ENCODE results near the gene KIF11. TPM values are rescaled to one million over a fixed set of nuclear protein-coding genes. Genes with fewer than 3 reads are reported as not detected.

Gene KIF11
- total and polyA plus RNA-seq, 2 experiments from 2014 or later = 26.1 to 56.7 TPM

DNA sequence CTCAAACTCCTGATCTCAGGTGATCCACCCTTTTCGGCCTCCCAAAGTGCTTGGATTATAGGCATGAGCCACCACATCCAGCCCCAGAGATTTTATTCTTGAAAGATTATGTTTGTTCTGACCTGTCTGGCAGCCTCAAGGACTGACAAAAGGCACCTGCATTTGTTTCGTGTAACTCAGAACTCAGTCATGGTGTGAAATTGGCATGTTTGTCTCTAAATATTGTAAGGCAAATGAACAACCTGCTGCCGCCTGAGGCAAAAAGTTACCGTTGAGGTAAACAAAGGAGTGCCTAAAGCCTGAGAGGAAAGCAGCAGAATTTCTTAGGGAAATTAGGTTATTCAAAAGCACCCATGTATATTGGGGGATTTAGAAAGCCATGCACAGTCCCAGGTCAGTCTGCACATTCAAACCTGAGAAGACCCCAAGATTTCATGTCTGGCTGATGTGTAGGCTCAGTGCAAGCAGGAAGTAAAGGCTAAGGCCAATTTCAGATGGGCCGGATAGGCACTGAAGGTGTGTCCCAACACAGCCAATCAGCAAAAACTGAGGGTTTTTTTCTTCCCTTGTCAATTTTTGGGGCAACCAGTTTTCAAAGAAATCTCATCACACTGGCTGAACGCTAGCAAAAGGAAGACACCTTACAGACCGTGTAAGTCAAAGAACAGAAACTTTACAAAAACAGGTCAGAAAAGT is 63.5 kb downstream of the KIF11 start (continued):
- TF ChIP-seq, protein P1, sequence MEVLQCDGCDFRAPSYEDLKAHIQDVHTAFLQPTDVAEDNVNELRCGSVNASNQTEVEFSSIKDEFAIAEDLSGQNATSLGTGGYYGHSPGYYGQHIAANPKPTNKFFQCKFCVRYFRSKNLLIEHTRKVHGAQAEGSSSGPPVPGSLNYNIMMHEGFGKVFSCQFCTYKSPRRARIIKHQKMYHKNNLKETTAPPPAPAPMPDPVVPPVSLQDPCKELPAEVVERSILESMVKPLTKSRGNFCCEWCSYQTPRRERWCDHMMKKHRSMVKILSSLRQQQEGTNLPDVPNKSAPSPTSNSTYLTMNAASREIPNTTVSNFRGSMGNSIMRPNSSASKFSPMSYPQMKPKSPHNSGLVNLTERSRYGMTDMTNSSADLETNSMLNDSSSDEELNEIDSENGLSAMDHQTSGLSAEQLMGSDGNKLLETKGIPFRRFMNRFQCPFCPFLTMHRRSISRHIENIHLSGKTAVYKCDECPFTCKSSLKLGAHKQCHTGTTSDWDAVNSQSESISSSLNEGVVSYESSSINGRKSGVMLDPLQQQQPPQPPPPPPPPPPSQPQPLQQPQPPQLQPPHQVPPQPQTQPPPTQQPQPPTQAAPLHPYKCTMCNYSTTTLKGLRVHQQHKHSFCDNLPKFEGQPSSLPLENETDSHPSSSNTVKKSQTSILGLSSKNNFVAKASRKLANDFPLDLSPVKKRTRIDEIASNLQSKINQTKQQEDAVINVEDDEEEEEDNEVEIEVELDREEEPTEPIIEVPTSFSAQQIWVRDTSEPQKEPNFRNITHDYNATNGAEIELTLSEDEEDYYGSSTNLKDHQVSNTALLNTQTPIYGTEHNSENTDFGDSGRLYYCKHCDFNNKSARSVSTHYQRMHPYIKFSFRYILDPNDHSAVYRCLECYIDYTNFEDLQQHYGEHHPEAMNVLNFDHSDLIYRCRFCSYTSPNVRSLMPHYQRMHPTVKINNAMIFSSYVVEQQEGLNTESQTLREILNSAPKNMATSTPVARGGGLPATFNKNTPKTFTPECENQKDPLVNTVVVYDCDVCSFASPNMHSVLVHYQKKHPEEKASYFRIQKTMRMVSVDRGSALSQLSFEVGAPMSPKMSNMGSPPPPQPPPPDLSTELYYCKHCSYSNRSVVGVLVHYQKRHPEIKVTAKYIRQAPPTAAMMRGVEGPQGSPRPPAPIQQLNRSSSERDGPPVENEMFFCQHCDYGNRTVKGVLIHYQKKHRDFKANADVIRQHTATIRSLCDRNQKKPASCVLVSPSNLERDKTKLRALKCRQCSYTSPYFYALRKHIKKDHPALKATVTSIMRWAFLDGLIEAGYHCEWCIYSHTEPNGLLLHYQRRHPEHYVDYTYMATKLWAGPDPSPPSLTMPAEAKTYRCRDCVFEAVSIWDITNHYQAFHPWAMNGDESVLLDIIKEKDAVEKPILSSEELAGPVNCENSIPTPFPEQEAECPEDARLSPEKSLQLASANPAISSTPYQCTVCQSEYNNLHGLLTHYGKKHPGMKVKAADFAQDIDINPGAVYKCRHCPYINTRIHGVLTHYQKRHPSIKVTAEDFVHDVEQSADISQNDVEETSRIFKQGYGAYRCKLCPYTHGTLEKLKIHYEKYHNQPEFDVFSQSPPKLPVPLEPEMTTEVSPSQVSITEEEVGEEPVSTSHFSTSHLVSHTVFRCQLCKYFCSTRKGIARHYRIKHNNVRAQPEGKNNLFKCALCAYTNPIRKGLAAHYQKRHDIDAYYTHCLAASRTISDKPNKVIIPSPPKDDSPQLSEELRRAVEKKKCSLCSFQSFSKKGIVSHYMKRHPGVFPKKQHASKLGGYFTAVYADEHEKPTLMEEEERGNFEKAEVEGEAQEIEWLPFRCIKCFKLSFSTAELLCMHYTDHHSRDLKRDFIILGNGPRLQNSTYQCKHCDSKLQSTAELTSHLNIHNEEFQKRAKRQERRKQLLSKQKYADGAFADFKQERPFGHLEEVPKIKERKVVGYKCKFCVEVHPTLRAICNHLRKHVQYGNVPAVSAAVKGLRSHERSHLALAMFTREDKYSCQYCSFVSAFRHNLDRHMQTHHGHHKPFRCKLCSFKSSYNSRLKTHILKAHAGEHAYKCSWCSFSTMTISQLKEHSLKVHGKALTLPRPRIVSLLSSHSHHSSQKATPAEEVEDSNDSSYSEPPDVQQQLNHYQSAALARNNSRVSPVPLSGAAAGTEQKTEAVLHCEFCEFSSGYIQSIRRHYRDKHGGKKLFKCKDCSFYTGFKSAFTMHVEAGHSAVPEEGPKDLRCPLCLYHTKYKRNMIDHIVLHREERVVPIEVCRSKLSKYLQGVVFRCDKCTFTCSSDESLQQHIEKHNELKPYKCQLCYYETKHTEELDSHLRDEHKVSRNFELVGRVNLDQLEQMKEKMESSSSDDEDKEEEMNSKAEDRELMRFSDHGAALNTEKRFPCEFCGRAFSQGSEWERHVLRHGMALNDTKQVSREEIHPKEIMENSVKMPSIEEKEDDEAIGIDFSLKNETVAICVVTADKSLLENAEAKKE (CRISPR knock-in tag; IDR thresholded peaks at IDR 0.05) = no peak
- TF ChIP-seq, protein P2, sequence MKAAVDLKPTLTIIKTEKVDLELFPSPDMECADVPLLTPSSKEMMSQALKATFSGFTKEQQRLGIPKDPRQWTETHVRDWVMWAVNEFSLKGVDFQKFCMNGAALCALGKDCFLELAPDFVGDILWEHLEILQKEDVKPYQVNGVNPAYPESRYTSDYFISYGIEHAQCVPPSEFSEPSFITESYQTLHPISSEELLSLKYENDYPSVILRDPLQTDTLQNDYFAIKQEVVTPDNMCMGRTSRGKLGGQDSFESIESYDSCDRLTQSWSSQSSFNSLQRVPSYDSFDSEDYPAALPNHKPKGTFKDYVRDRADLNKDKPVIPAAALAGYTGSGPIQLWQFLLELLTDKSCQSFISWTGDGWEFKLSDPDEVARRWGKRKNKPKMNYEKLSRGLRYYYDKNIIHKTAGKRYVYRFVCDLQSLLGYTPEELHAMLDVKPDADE (IDR thresholded peaks at IDR 0.05) = no peak
- no peak for TF ChIP-seq NANOG (IDR thresholded peaks at IDR 0.05; ENCODE audit: borderline replicate concordance)

DNA sequence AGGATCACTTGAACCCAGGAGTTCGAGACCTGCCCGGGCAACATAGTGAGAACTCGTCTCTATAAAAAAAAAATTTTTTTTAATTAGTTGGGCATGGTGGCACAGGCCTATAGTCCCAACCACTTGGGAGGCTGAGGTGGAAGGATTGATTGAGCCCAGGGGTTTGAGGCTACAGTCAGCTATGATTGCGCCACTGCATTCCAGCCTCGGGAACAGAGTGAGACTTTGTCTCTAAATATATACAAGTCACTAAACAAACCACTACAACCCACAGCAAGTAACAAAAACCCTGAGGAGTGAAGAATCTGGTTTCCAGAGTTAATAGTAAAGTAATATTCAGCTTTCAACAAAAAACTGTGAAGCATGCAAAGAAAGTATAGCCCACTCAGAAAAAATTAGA is 64.1 kb downstream of the KIF11 start:
- Histone ChIP-seq H3K36me3 (ENCODE audit: insufficient read depth) (peaks cover 14% of the 10 kb centered on the region), H3K27me3 (ENCODE audit: insufficient read depth) (no peaks in the 10 kb centered on the region), H3K79me2 (replicated peaks; ENCODE audit: insufficient read depth) (no peaks in the 10 kb centered on the region), H3K4me2 (no peak overlapping the region), H2AFZ (no peak overlapping the region), H3K9me2 (ENCODE audit: insufficient read depth) (0 out of 2 replicates have a peak, but pooled peaks cover 2% of the 10 kb centered on the region), H3K27ac (ENCODE audit: low read depth) (no peak overlapping the region), H3K4me1 (ENCODE audit: insufficient read depth) (no peaks in the 10 kb centered on the region), H4K20me1 (replicated peaks; ENCODE audit: insufficient read depth) (peaks cover 3% of the 10 kb centered on the region; the same call in 1 of the 2 replicates), H3F3A (replicated peaks; ENCODE audit: low read depth) (no peaks in the 10 kb centered on the region), H3K4me3 (no peak overlapping the region)
- no peak; the same call in 2 of the 3 replicates for ATAC-seq
- TF ChIP-seq CREB1 (CRISPR knock-in tag; IDR thresholded peaks at IDR 0.05; ENCODE audit: low read depth) (no peak), NANOG (IDR thresholded peaks at IDR 0.05; ENCODE audit: borderline replicate concordance) (no peak)
- TF ChIP-seq, protein P3, sequence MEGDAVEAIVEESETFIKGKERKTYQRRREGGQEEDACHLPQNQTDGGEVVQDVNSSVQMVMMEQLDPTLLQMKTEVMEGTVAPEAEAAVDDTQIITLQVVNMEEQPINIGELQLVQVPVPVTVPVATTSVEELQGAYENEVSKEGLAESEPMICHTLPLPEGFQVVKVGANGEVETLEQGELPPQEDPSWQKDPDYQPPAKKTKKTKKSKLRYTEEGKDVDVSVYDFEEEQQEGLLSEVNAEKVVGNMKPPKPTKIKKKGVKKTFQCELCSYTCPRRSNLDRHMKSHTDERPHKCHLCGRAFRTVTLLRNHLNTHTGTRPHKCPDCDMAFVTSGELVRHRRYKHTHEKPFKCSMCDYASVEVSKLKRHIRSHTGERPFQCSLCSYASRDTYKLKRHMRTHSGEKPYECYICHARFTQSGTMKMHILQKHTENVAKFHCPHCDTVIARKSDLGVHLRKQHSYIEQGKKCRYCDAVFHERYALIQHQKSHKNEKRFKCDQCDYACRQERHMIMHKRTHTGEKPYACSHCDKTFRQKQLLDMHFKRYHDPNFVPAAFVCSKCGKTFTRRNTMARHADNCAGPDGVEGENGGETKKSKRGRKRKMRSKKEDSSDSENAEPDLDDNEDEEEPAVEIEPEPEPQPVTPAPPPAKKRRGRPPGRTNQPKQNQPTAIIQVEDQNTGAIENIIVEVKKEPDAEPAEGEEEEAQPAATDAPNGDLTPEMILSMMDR (conservative IDR thresholded peaks at IDR 0.05; ENCODE audit: low read depth in 2 of 2) = no peak
- peaks cover 1% of the 10 kb centered on the region; the same call in 2 of the 3 replicates for H3K9me3 Mint-ChIP-seq
- peaks cover 29% of the 10 kb centered on the region for H3K36me3 Mint-ChIP-seq (ENCODE audit: low read depth)
- no peaks in the 10 kb centered on the region for H3K27me3 Mint-ChIP-seq (ENCODE audit: insufficient read depth, low read depth, poor library complexity)
- H3K4me3 Mint-ChIP-seq = no peak overlapping the region
- no peak for DNase-seq (ENCODE audit: low spot score)
- H3K27ac Mint-ChIP-seq = no peak overlapping the region
- H3K4me1 Mint-ChIP-seq = no peaks in the 10 kb centered on the region

Data from GM23338 (cell line).